Urinary bladder (tissue), 4 donors: ENCODE measurements around the gene ANKUB1. TPM values are rescaled to one million over a fixed set of nuclear protein-coding genes. Genes with fewer than 3 reads are reported as not detected.
A peak's percentile ranks its signal among the peaks of the same experiment; 100 is the strongest.

ENCODE experiments used
- DNase-seq: peaks from one replicate; pipeline ENCODE4 v3.0.0-alpha.2; 2015; ENCODE audit errors: extremely low spot score
- H3K27ac ChIP-seq: one replicate; pipeline ENCODE4 v1.5.1; 2013; ENCODE audit warnings: low read depth, mild to moderate bottlenecking, moderate library complexity
- H3K36me3 ChIP-seq: one replicate; pipeline ENCODE4 v1.6.1; 2013; ENCODE audit warnings: mild to moderate bottlenecking, moderate library complexity; ENCODE audit not compliant: insufficient read depth
- H3K4me1 ChIP-seq: one replicate; pipeline ENCODE4 v1.6.1; 2013; ENCODE audit warnings: mild to moderate bottlenecking, moderate library complexity; ENCODE audit not compliant: insufficient read depth
- H3K4me3 ChIP-seq: one replicate; pipeline ENCODE4 v1.5.1; 2013; ENCODE audit warnings: low read depth, low read length
- WGBS: extraction: QIAGEN DNeasy Blood & Tissue Kit; methylation state at CpG from one replicate; pipeline ENCODE4 v1.1.7; 2013; 5-methylcytosine and 5-hydroxymethylcytosine counted together
- polyA plus RNA-seq: library from polyadenylated mRNA; stranded (reverse); fragments of 200-250 nt; gene quantifications from one replicate; pipeline ENCODE4 v1.2.3, GENCODE V29; 2013
- total RNA-seq: library from RNA; depleted of rRNA; stranded (reverse); fragments of >200 nt; gene quantifications from one replicate; pipeline ENCODE4 v1.2.3, GENCODE V29; 2014
- donor health status: healthy with polysubstance abuse.
- donor health status: healthy.

Gene ANKUB1
- total and polyA plus RNA-seq, 2 donors = not detected

DNA sequence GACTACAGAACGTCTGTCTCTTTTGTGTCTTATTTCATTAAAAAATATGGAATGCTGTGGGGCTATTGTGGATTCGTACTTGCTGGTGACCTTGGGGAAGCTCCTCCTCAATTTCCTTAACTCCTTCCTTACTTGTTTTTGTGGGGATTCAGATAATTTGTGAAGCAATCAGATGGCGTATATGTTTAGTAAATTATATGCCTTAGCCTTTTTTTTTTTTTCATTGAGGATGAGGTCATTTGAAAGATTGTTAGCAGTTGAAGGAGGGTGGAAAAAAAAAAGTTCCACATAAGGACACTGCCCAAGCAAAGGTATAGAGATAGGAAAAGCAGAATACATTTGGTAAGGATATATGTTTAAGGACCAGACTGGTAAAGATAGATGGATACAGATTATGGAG, 24.0 kb upstream of the ANKUB1 start:
- 53% methylated on average over 3 of the region's 3 CpGs for WGBS
- DNase-seq = no peak
- H3K4me1 ChIP-seq = no peaks in the 10 kb centered on the region
- no peak overlapping the region for H3K4me3 ChIP-seq
- H3K36me3 ChIP-seq = no peaks in the 10 kb centered on the region
- H3K27ac ChIP-seq = no peak overlapping the region

DNA sequence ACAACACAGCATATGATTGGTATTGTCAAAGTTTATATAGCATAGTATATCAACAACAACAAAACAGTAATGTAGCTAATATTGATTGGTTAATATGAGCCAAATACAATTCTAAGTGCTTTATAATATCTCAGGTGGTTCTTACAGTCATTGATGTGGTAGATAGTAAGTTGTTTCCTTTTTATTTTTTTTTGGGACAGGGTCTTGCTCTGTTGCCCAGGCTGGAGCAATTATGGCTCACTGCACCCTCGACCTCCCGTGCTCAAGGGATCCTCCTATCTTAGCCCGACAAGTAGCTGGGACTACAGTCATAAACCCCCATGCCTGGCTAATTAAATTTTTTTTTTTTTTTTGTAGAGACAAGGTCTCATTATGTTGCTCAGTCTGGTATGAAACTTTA, 23.4 kb upstream of the ANKUB1 start:
- Histone ChIP-seq H3K4me1 (no peaks in the 10 kb centered on the region), H3K27ac (no peak overlapping the region), H3K36me3 (no peaks in the 10 kb centered on the region), H3K4me3 (no peak overlapping the region)
- DNase-seq = no peak
- WGBS = 93% methylated on average over 3 of the region's 3 CpGs

DNA sequence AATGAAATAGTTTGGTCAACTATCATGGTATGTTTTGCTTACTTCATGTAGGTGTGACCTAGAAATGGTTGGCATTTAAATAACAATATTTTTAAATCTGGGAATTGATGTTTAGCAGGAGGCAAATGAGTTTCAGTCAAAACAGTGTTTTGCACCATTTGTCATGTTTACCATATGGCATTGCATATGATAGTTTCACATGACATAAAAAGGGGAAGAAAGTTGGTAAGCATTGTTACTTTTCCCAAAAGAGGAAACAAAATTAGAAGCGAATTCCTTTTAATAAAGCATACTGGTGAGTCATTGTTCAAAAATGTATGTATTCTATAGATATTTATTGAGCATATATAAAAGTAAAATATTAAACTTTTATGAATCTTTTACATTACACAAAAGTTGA, 23.0 kb upstream of the ANKUB1 start:
- no peak for DNase-seq
- Histone ChIP-seq H3K36me3 (no peaks in the 10 kb centered on the region), H3K27ac (no peak overlapping the region), H3K4me3 (no peak overlapping the region), H3K4me1 (no peaks in the 10 kb centered on the region)
- WGBS = 82% methylated on average over 1 of the region's 1 CpG

DNA sequence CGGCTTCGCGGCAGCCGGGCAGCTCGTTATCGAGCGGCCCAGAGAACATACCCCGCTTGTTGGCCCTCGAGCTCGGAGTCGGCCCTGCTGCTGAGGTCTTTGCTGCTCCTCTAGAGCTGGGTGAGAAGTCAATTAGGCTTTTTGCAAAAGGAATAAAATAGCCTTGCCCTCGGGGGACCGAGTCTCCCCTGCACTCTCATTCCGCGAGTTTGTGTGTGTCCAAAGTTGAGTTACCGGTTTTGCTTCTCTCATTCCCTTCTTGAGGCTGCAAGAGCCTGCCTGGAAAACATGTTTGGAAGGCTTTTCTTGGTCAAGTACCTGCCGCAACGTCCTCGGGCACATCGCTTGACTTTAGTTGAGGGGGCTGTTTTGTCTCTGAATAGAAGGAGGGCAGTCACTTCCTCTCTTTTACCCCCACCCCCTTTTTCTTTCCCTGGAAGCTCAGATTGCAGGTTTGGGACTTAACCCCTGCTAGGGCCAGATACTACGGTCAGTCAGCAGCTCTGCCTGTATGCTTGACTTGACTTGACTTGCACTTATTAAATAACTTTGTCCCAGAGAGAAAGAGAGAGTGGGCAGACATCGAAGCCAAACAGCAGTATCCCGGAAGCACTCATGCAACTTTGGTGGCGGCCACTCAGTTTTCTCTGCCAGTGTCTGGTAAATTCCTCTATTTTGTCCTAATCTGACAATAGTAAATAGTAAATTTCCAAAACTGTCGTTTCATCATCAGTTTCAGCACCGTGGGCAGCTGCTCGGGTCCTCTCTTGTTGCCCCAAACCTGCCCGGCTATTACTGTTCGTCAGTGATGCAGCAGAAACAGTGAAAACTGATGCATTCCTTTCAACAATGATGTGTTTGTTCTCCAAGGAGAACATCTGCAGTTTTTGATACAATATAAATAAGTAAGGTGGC, 21.3 kb upstream of the ANKUB1 start:
- WGBS = under 1% methylated on average over 29 of the region's 29 CpGs
- Histone ChIP-seq H3K27ac (peak overlapping the region; percentile 98), H3K36me3 (no peaks in the 10 kb centered on the region), H3K4me1 (no peaks in the 10 kb centered on the region), H3K4me3 (peak overlapping the region; percentile 63)
- peak; percentile 45 for DNase-seq

DNA sequence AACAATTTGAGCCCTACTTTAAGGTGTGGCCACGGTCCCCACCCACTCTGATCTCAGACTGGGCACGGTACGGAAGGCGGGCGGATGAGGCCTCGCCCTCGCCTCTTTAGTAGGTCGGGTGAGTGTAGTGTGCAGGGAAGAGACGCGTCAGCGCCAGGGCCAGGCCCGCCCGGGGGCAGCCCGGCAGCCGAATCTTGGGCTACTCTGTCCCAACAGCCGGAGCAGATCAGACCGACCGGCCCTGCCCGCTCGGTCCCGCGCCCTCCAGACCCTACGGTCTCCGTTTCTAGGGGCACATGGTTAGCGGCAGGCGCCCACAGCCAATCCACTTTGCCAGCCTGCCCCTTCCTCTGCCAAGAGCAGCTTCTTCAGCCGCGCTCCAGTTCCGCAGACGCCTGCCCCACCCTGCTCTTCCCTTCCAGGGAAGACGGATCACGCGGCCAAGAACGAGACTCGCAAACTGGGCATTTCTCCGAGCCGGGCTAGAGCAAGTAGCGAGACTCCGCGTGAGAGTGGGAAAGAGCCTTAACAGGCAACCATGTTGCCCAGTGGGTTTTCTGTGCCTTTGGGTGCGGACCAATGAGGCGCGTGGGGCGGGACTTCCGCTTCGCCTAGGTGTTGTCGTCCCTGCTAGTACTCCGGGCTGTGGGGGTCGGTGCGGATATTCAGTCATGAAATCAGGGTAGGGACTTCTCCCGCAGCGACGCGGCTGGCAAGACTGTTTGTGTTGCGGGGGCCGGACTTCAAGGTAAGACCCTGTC, 20.4 kb upstream of the ANKUB1 start, which contains the start of gene RNF13:
Gene RNF13 (plus strand): TSS at position 610 of the 761 bp plus-strand sequence. CDS start 32,812 bp downstream, outside the sequence.
- Histone ChIP-seq H3K36me3 (no peaks in the 10 kb centered on the region), H3K27ac (peak within 1 kb of the TSS; percentile 98), H3K4me1 (no peaks in the 10 kb centered on the region), H3K4me3 (peak within 1 kb of the TSS; percentile 63)
- DNase-seq = peak; percentile 93
- WGBS = under 1% methylated on average over 56 of the region's 56 CpGs

DNA sequence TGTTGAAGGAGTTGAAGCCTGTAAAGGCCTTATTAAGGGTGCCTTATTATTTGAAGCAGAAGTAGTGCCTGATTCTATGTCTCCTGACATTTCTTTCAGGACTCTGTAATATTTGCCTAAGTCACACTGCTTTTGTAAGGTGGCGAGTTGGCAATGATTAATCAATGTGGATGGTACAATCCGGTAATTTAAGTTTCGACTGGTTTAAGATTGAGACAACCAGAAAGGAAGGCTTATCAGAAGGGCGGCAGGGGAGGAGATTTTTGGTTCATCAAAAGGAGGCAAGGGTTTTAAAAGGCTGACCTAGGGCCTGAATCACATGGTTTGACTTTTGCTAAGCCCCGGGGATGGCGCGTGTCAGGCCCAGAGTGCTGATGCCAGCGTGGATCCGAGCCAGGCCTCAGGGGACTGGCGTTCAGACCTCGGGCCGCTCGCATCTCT, 19.8 kb upstream of the ANKUB1 start:
- 22% methylated on average over 13 of the region's 13 CpGs for WGBS
- H3K4me3 ChIP-seq = peak overlapping the region; percentile 63
- H3K36me3 ChIP-seq = no peaks in the 10 kb centered on the region
- DNase-seq = no peak
- no peaks in the 10 kb centered on the region for H3K4me1 ChIP-seq
- H3K27ac ChIP-seq = peak overlapping the region; percentile 98

DNA sequence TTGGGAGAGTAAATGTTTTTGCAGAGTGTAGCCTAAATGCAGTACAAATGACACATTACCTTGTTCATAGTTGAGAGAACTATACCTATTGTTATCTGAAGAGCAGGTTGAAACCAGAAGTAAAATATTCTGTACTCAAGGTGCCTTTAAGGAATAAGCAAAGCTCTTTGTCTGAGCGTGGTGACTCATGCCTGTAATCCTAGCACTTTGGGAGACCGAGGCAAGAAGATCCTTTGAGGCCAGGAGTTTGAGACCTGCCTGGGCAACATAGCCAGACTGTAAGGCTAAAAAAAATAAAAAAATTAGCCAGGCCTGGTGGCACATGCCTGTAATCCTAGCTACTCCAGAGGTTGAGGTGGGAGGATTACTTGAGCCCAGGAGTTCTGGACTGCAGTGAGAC, 18.5 kb upstream of the ANKUB1 start:
- no peaks in the 10 kb centered on the region for H3K36me3 ChIP-seq
- no peak overlapping the region for H3K27ac ChIP-seq
- no peaks in the 10 kb centered on the region for H3K4me1 ChIP-seq
- H3K4me3 ChIP-seq = no peak overlapping the region
- no peak for DNase-seq
- WGBS = 89% methylated on average over 2 of the region's 2 CpGs

DNA sequence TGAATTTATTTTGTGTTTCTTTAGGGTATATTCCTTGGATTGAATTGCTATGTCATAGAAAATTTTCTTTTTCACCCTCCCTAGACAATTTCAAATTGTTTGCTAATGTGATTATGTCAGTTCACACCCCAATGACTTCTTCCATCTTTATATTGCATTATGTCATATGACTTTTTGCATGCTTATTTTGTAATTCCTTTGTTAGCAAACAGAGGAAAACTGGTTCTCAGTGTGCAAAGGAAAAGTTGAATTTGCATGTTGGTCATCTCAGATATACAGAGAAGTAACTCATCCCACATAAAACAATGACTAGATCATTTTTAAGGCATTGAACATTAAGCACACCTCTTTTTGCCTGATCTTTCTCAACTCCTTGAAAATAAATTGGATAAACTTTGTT, 17.3 kb upstream of the ANKUB1 start:
- H3K4me3 ChIP-seq = no peak overlapping the region
- DNase-seq = no peak
- no peaks in the 10 kb centered on the region for H3K36me3 ChIP-seq
- no peaks in the 10 kb centered on the region for H3K4me1 ChIP-seq
- H3K27ac ChIP-seq = no peak overlapping the region

DNA sequence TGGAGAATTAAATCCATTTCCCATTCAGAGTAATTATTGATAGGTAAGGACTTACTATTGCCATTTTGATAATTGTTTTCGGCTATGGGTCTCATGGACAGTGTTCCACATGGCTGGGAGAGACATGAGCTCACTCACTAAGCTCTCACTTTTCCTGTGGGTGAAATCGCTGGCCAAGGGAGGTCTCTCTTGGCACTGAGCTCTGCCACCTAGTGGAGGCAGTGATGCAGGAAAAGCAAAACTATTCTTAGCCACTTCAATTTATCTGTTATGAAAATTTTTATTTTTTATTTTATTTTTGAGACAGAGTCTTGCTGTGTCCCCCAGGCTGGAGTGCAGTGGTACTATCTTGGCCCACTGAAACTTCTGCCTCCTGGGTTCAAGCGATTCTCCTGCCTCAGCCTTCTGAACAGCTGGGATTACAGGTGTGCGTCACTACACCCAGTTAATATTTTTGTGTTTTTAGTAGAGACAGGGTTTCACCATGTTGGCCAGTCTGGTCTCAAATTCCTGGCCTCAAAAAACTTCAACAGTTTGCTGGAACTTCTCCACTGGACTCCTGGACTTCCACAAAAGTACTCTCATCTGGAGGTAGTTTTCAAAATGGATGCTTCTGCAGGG, 16.0 kb upstream of the ANKUB1 start:
- Histone ChIP-seq H3K36me3 (no peaks in the 10 kb centered on the region), H3K27ac (no peak overlapping the region), H3K4me3 (no peak overlapping the region), H3K4me1 (no peaks in the 10 kb centered on the region)
- no peak for DNase-seq
- WGBS = 29% methylated on average over 4 of the region's 4 CpGs

DNA sequence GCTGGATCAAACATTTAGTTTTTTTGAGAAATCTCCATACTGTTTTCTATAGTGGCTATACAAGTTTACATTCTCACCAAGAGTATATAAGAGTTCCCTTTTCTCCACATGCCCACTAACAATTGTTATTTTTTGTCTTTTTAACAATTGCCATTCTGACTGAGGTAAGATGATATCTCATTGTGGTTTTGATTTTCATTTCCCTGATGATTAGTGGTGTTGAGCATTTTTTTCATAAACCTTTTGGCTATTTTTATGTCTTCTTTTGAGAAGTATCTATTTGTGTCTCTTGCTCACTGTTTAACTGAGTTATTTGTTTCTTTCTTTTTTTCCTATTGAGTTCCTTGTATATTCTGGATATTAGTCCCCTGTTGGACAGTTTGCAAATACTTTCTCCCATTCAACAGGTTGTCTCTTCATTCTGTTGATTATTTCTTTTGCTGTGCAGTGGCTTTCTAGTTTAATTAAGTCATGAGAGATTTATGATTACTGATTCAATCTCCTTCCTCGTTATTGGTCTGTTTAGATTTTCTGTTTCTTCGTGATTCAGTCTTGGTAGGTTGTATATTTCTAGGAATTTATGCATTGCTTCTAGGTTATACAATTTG, 13.9 kb upstream of the ANKUB1 start:
- DNase-seq = no peak
- H3K4me1 ChIP-seq = no peaks in the 10 kb centered on the region
- no peak overlapping the region for H3K27ac ChIP-seq
- H3K36me3 ChIP-seq = no peaks in the 10 kb centered on the region
- H3K4me3 ChIP-seq = no peak overlapping the region
- 46% methylated on average over 2 of the region's 2 CpGs for WGBS

DNA sequence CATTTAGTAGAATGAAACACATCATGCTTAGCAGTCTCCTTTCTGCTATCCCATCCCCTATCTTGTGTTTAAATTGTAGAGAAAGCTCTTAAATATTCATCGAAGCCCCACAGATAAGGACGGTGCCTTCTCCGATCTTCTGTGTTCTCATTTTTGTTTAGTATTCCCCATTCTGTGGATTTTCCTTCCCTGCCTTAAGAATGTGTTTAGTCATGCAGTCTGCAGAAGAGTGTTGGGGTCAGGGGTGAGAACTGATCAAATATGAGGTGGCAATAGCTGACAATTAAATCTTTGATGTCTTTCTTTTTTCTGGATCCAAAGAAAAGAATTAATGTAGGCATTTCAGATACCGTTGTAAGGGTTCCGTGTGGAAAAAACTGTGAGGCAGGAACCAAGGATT, 9.3 kb upstream of the ANKUB1 start:
- no peak for DNase-seq
- Histone ChIP-seq H3K4me3 (no peak overlapping the region), H3K4me1 (no peaks in the 10 kb centered on the region), H3K27ac (no peak overlapping the region), H3K36me3 (no peaks in the 10 kb centered on the region)
- WGBS = 37% methylated on average over 5 of the region's 5 CpGs

DNA sequence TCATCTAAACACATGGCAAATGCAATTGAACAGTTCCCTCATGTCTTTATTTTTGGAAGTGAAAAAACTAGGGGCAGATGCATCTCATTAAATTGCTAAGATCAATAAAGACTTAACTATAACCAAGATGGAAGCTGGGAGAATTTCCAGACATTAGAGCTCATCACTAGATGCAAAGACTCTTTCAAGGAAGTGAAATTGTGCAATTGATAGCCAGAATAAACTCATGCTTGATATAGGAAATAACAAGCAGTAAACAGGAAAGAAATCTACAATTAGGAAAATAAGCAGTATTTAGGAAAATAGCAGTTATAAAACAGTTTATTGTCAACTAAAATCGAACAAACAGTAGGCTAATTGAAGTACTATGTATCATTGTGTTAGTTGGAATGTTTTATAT, 8.8 kb upstream of the ANKUB1 start:
- WGBS = 63% methylated on average over 1 of the region's 1 CpG
- no peaks in the 10 kb centered on the region for H3K36me3 ChIP-seq
- H3K4me1 ChIP-seq = no peaks in the 10 kb centered on the region
- no peak for DNase-seq
- H3K4me3 ChIP-seq = no peak overlapping the region
- no peak overlapping the region for H3K27ac ChIP-seq

DNA sequence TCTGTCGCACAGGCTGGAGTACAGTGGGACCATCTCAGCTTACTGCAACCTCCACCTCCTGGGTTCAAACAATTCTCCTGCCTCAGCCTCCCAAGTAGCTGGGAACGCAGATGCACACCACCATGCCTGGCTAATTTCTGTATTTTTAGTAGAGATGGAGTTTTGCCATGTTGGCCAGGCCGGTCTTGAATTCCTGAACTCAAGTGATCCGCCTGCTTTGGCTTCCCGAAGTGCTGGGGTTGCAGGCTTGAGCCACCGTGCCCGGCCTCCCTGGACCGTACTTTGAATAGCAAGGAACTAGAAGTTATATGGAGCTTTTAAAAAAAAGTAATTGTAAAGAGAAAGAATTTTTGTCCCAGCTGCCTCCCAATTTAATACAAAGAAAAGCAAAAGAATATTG, 8.3 kb upstream of the ANKUB1 start:
- H3K27ac ChIP-seq = no peak overlapping the region
- H3K4me3 ChIP-seq = no peak overlapping the region
- H3K36me3 ChIP-seq = no peaks in the 10 kb centered on the region
- 88% methylated on average over 8 of the region's 8 CpGs for WGBS
- no peak for DNase-seq
- no peaks in the 10 kb centered on the region for H3K4me1 ChIP-seq
